GM21447 (cell line): ENCODE data around the gene YWHAG.
"Not testable (repeated sequence)": the region's sequence is repeated elsewhere in the genome, so short reads cannot be mapped to it uniquely, and the experiment has no call there.

ENCODE experiments used
- ATAC-seq: cut with Tn5 transposase; IDR thresholded peaks from one replicate; pipeline ENCODE4 v1.9.1; 2021; ENCODE audit not compliant: unreplicated experiment

The YWHAG gene

DNA sequence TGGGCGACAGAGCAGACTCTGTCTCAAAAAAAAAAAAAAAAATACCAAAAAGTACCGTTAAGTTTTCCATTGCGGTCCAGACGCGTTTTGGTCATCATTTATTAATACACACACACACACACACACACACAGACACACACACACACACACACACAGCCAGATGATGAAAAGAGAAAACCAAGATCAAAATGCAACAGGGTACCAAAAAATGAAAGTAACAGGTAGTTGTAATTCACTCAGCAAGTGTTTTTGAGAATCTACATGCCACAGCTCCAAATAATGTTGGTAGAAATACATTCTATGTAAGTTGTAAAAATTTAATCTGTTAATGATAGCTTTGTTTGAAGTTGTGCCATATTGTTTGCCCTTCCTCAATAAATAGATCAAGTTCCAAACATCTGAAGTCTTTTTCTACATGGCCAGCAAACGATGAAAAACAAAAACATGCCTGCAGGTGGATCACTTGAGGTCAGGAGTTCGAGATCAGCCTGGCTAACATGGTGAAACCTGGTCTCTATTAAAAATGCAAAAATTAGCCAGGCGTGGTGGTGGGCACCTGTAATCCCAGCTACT, 9.4 kb downstream of the YWHAG start:
- ATAC-seq, result no peak

DNA sequence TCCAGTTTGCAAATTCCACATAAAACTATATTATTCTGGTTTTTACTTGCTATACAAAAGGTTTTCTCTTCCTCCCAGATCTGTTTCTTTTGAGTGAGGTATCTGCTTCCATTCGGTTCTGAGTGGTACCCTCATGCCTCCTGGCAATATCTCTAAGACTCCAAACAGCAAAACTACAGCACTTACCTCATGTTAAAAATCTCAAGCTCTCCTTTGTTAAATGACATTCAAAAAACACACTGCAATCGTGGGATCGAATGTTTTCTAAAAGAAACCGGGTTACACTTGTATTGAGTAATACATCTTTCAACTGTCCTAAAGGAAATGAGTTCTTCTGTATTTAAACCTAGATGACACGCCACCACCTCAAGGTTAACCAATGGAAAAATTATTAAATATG, 11.1 kb downstream of the YWHAG start:
- ATAC-seq, result no peak

DNA sequence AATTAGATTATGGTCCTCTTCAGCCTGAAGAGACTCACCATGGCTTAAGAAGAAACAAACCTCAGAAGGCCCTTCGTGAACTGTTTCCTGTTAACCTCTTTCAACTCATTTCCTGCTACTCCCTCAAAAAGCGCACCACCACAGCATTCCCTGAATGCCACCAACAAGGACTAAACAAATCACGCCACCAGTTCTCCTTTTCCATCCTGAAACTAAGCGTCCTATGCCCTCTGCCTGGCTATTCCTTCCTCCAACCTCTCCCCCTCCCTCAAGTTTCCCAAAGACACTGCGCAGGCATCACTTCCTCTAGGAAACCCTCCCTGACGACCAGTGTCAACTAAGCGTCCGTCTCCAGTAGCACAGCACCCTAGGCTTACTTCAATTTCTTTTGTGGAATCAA, 12.0 kb downstream of the YWHAG start:
- no peak for ATAC-seq

- ATAC-seq, result no peak
Observed at GRCh38 chr7:76346097-76346496, 12.7 kb downstream of the YWHAG start.

- no peak for ATAC-seq
Observed at GRCh38 chr7:76343931-76344321, 14.9 kb downstream of the YWHAG start.

GRCh38 chr7:76343294-76343930, 15.4 kb downstream of the YWHAG start:
- no peak for ATAC-seq

- no peak for ATAC-seq
Observed at GRCh38 chr7:76342222-76342621, 16.6 kb downstream of the YWHAG start.

GRCh38 chr7:76340617-76341131, 18.1 kb downstream of the YWHAG start:
- ATAC-seq, result no peak

DNA sequence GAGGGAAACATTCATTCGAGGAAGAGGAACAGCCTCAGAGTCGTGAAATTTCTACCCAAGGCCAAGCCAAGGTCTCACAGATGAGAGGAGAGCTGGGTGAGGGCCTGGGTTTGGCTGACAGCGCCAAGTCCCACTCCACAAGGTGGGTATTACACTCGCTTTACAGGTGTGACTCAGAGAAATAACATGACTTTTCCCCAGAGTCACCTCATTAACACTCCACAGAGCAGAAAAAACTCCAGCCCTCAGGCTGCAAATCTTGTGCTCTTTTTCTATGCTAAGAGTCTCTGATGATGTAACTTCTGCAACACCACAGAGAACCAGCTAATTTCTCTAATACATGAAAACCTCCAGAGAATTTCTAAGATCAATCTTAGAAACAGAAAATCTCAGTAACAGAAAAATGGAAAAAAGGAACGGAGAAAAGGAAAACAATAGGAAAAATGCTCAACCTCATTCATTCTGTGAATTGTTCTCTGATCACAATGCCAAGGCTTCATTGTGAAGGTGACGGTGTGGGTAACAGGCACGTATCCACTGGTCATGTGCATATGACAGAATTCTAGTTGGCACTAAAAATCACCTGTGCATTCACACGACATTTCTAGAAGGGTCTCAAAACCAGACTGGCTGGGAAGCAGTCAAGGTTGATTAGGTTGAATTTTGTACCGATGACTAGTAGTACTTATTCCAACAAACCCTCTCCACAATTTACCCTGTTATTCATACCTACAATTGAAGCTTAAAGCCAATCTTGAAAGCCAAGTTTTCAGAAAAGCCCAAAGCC, 20.3 kb downstream of the YWHAG start:
- ATAC-seq, result no peak

- ATAC-seq, result no peak
Observed at GRCh38 chr7:76337147-76337546, 21.6 kb downstream of the YWHAG start.

DNA sequence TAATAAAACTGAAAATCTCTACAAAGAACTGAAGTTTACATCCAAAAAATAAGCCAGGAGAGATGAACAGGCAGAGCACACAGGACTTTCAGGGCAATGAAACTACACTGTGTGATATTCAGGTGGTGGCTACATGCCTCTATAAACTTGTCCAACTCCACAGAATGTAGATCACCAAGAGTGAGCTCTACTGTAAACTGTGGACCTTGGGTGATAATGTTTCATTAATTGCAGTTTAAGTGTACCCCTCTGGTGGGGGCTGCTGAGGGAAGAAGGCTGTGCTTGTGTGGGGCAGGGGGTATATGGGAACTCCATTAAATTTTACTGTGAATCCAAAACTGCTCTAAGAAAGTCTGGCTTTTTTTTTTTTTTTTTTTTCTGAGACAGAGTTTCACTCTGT, 22.7 kb downstream of the YWHAG start:
- ATAC-seq, result no peak

- ATAC-seq, result not testable (repeated sequence)
Observed at GRCh38 chr7:76335417-76335816, 23.4 kb downstream of the YWHAG start.

- ATAC-seq, result no peak
Observed at GRCh38 chr7:76334320-76334967, 24.3 kb downstream of the YWHAG start.

GRCh38 chr7:76333511-76334101, 25.2 kb downstream of the YWHAG start:
- no peak for ATAC-seq

- no peak for ATAC-seq
Observed at GRCh38 chr7:76332078-76332477, 26.7 kb downstream of the YWHAG start.

- ATAC-seq, result no peak
Observed at GRCh38 chr7:76330673-76331072, 28.1 kb downstream of the YWHAG start.

DNA sequence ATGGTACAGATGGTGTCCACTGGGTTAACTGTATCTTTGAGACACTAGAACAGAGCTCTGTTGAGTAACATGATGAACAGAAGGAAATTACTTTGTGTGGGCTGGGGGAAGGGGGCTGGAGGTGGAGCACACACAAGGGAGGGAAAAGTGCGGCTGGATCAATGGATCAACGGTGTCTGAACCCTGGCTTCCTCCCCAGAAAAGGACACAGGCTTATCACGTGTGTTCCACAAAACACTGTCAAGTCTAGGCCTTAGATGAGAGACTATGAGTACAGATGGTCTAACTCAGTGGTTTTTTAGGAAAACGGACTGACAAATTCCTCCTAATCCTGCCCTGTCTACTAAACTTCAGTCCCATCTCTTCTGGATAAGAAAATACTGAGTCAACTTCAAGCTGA, 28.5 kb downstream of the YWHAG start:
- ATAC-seq, result no peak

GRCh38 chr7:76329479-76329878, 29.3 kb downstream of the YWHAG start:
- no peak for ATAC-seq

GRCh38 chr7:76328389-76328788, 30.4 kb downstream of the YWHAG start:
- no peak for ATAC-seq

DNA sequence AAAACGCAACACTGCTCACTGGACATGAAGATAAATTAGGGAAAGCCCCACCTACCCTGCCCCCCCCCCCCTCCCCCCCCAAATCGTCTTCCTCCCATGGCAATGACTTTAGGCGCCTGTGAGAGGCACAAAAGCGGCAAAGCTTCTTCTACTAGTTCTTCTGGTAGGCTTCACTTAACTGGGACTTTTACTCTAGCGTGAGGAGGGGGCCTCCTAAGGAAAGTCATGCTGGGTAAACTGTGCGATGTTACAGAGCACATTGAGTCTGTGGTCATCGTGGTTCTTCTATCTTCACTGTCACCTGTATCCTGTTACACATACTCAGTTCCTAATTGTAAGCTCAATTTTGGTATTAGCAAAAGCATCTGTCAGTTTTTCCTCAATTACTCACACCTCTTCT, 31.2 kb downstream of the YWHAG start:
- no peak for ATAC-seq

DNA sequence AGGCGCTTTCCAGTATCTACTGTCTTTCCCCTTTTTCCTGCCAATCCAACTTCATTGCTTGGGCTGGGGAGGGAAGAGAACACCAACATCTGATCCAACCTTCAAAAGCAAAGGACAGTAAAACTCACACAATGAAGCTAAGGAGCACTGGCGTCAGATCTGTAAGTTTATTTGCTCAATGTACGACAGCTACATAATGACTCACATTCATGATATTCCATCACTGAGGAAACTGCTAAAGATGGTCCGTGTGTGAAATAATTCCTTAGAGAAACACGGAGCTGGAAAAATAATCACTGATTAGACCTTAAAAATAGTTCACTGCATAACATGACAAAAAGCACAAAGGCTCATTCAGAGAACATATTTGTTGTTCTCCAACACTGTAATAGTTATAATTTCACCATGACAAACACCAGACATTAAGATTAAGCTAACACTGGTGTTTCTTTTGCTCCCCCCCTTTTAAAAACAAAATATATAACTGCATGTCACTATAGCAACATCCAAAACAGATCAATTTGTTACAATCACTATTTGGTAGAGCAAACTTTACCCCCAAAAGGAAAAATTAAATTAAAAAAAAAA, 32.1 kb downstream of the YWHAG start:
- no peak for ATAC-seq
